Neural cell (in vitro differentiated cells): ENCODE results near the gene RAB11FIP3. TPM values are rescaled to one million over a fixed set of nuclear protein-coding genes. Genes with fewer than 3 reads are reported as not detected.

Source experiments
- H2AFZ ChIP-seq: fragments of 200-600, 300-800 bp; sonication (generic), shearing (Covaris generic); 2 replicates; pipeline ENCODE4 v1.6.0; 2014; ENCODE audit warnings: low read depth, mild to moderate bottlenecking, antibody characterized with exemption, low read length, moderate library complexity
- H3F3A ChIP-seq: fragments of 200-600 bp; shearing (Covaris generic); 2 replicates; pipeline ENCODE4 v1.6.1; 2016; ENCODE audit warnings: mild to moderate bottlenecking, moderate library complexity, mixed read lengths, antibody characterized with exemption, low read length; ENCODE audit not compliant: insufficient read depth, poor library complexity, severe bottlenecking
- H3K27ac ChIP-seq: fragments of 200-600, 300-800 bp; sonication (generic), shearing (Covaris generic); 2 replicates; pipeline ENCODE4 v1.5.1; 2014; ENCODE audit warnings: mild to moderate bottlenecking, low read length, moderate library complexity
- H3K27me3 ChIP-seq: fragments of 300-800, 200-600 bp; sonication (generic), shearing (Covaris generic); 2 replicates; pipeline ENCODE4 v1.6.0; 2014; ENCODE audit warnings: mild to moderate bottlenecking, low read depth, low read length, moderate library complexity; ENCODE audit not compliant: insufficient read depth
- H3K36me3 ChIP-seq: fragments of 300-800, 200-600 bp; sonication (generic), shearing (Covaris generic); 2 replicates; pipeline ENCODE4 v1.5.1; 2014; ENCODE audit warnings: mild to moderate bottlenecking, antibody characterized with exemption, low read length, moderate library complexity; ENCODE audit not compliant: insufficient read depth
- H3K4me2 ChIP-seq: fragments of 300-800, 200-600 bp; sonication (generic), shearing (Covaris generic); 2 replicates; pipeline ENCODE4 v1.6.0; 2014; ENCODE audit warnings: mild to moderate bottlenecking, low read length
- H3K4me3 ChIP-seq: fragments of 300-800, 200-600 bp; sonication (generic), shearing (Covaris generic); 2 replicates; pipeline ENCODE4 v1.5.1; 2014; ENCODE audit warnings: mild to moderate bottlenecking, low read length, moderate library complexity
- H3K79me2 ChIP-seq: fragments of 200-600 bp; shearing (Covaris generic); replicated peaks from 2 replicates; pipeline ENCODE4 v1.6.0; 2014; ENCODE audit warnings: mild to moderate bottlenecking, low read length, moderate library complexity; ENCODE audit not compliant: insufficient read depth
- H3K9ac ChIP-seq: fragments of 300-800, 200-600 bp; sonication (generic), shearing (Covaris generic); 2 replicates; pipeline ENCODE4 v1.6.1; 2016; ENCODE audit warnings: mild to moderate bottlenecking, low read length, mixed read lengths
- H3K9me2 ChIP-seq: fragments of 200-600 bp; shearing (Covaris generic); 2 replicates; pipeline ENCODE4 v1.6.1; 2016; ENCODE audit warnings: mild to moderate bottlenecking, low read length, mixed read lengths; ENCODE audit not compliant: insufficient read depth
- H3K9me3 ChIP-seq: fragments of 200-600, 300-800 bp; sonication (generic), shearing (Covaris generic); 2 replicates; pipeline ENCODE4 v1.6.1; 2016; ENCODE audit warnings: mild to moderate bottlenecking, mixed run types, low read length, moderate library complexity, mixed read lengths
- H4K20me1 ChIP-seq: fragments of 200-600 bp; shearing (Covaris generic); 2 replicates; pipeline ENCODE4 v1.6.1; 2016; ENCODE audit warnings: mild to moderate bottlenecking, mixed run types; ENCODE audit not compliant: insufficient read depth
- CTCF ChIP-seq: fragments of 450-650 bp; IDR thresholded peaks from 2 replicates; pipeline ENCODE4 v1.5.1; 2014; ENCODE audit warnings: antibody characterized with exemption, mild to moderate bottlenecking, moderate library complexity; ENCODE audit not compliant: poor library complexity, severe bottlenecking
- EZH2 ChIP-seq: fragments of 200-600, 300-800 bp; shearing (Covaris generic), sonication (generic); IDR thresholded peaks from 2 replicates; pipeline ENCODE4 v1.6.1; 2014; ENCODE audit warnings: antibody characterized with exemption, low read length, borderline replicate concordance, mild to moderate bottlenecking; ENCODE audit not compliant: insufficient read depth, poor library complexity, severe bottlenecking
- MXI1 ChIP-seq: fragments of 450-650 bp; conservative IDR thresholded peaks from 2 replicates; pipeline ENCODE4 v1.6.1; 2014; ENCODE audit warnings: antibody characterized with exemption, mild to moderate bottlenecking; ENCODE audit not compliant: poor library complexity, severe bottlenecking
- POLR2AphosphoS5 ChIP-seq: IDR thresholded peaks from 2 replicates; pipeline ENCODE4 v1.6.1; 2012
- RAD21 ChIP-seq: fragments of 450-650 bp; conservative IDR thresholded peaks from 2 replicates; pipeline ENCODE4 v1.6.1; 2014; ENCODE audit warnings: antibody characterized with exemption, mild to moderate bottlenecking, moderate library complexity
- TAF1 ChIP-seq: IDR thresholded peaks from 2 replicates; pipeline ENCODE4 v1.6.1; 2012; ENCODE audit warnings: low read depth
- polyA plus RNA-seq: library from polyadenylated mRNA; depleted of rRNA; stranded (reverse); fragments of >200 nt; gene quantifications from 2 replicates; pipeline ENCODE4 v1.2.3, GENCODE V29; 2014

Gene RAB11FIP3
- polyA plus RNA-seq, 1 donor from 2014 or later: 55.0 TPM

GRCh38 chr16:554640-555365, 129.4 kb downstream of the RAB11FIP3 start:
- no peak overlapping the region for H3K27ac ChIP-seq
- H3K27me3 ChIP-seq: peaks cover 17% of the 10 kb centered on the region
- no peaks in the 10 kb centered on the region for H4K20me1 ChIP-seq
- no peaks in the 10 kb centered on the region for H3K79me2 ChIP-seq
- H3K4me3 ChIP-seq: no peak overlapping the region
- no peaks in the 10 kb centered on the region for H3K36me3 ChIP-seq
- no peak overlapping the region for H3K4me2 ChIP-seq
- H3F3A ChIP-seq: no peaks in the 10 kb centered on the region
- no peak overlapping the region for H2AFZ ChIP-seq
- no peaks in the 10 kb centered on the region for H3K9me3 ChIP-seq
- no peaks in the 10 kb centered on the region for H3K9me2 ChIP-seq
- no peak overlapping the region for H3K9ac ChIP-seq
- TF ChIP-seq RAD21: no peak

GRCh38 chr16:555528-556473, 130.4 kb downstream of the RAB11FIP3 start:
- no peak overlapping the region for H3K4me2 ChIP-seq

GRCh38 chr16:556474-557173, 131.2 kb downstream of the RAB11FIP3 start:
- Histone ChIP-seq H3K9me3 (no peaks in the 10 kb centered on the region), H3F3A (no peaks in the 10 kb centered on the region), H4K20me1 (no peaks in the 10 kb centered on the region), H3K4me2 (no peak overlapping the region), H3K36me3 (no peaks in the 10 kb centered on the region), H2AFZ (no peak overlapping the region), H3K27me3 (peaks cover 29% of the 10 kb centered on the region), H3K9ac (no peak overlapping the region), H3K4me3 (no peak overlapping the region), H3K79me2 (no peaks in the 10 kb centered on the region), H3K27ac (no peak overlapping the region), H3K9me2 (no peaks in the 10 kb centered on the region)
- TF ChIP-seq CTCF (no peak), EZH2 (no peak), MXI1 (no peak), POLR2AphosphoS5 (no peak), TAF1 (no peak), RAD21 (no peak)

More at GRCh38 chr16:555528-556473, 130.4 kb downstream of the RAB11FIP3 start:
- peaks cover 21% of the 10 kb centered on the region for H3K27me3 ChIP-seq
- H3K79me2 ChIP-seq: no peaks in the 10 kb centered on the region
- no peak overlapping the region for H3K9ac ChIP-seq
- no peak overlapping the region for H2AFZ ChIP-seq
- H3K27ac ChIP-seq: no peak overlapping the region
- no peaks in the 10 kb centered on the region for H3K9me2 ChIP-seq
- no peaks in the 10 kb centered on the region for H4K20me1 ChIP-seq
- H3K4me3 ChIP-seq: no peak overlapping the region
- no peaks in the 10 kb centered on the region for H3K9me3 ChIP-seq
- TF ChIP-seq CTCF: no peak
- no peak for TF ChIP-seq EZH2
- TF ChIP-seq TAF1: no peak
- no peak for TF ChIP-seq MXI1
- H3F3A ChIP-seq: no peaks in the 10 kb centered on the region
- no peaks in the 10 kb centered on the region for H3K36me3 ChIP-seq
